Left cardiac atrium (tissue), 4 donors: ENCODE results near the gene DGCR8. TPM values are rescaled to one million over a fixed set of nuclear protein-coding genes. Genes with fewer than 3 reads are reported as not detected.

Experiments
- ATAC-seq, 2 donors: fragments of 200-7000 bp; cut with Tn5 transposase; one replicate each; pipeline ENCODE4 v1.9.1; 2020; ENCODE audit warnings: mild to moderate bottlenecking in 2 of 2, moderate library complexity in 2 of 2
- DNase-seq: peaks from one replicate; pipeline ENCODE4 v3.0.0-alpha.2; 2020
- intact Hi-C, 2 donors: fragments of 100-400 bp; cut with DNase I; formaldehyde crosslinking; loops; one replicate each; pipeline versions ENCODE4 v1.14.1 to v1.15.1; 2022 to 2023
- total RNA-seq, 2 donors: library from RNA; stranded (reverse); fragmentation: NEBNext Ultra II Directional; extraction: Animal tissue kit (Norgen Biotek cat#: 25700); gene quantifications; one replicate each; pipeline ENCODE4 v1.2.1, GENCODE V29; 2021
- donor health status: DM: no; HTN: yes; CAD: no.
- donor health status: DM: no; HTN: yes; CAD: no; lungs with severe emphysema.
- donor health status: DM: yes; HTN: yes; CAD: no.
- donor health status: Dilated cardiomyopathy.

The DGCR8 gene
- total RNA-seq, 2 donors from 2014 or later, result 13.3 to 19.9 TPM

- intact Hi-C loops, result no loop called here
- ATAC-seq, result no peak
- DNase-seq, result no peak
Measured at GRCh38 chr22:20128902-20129746, 49.1 kb downstream of the DGCR8 start.

GRCh38 chr22:20129747-20130014 lies 49.6 kb downstream of the DGCR8 start:
- intact Hi-C loops, result no loop called here
- no peak for DNase-seq
- ATAC-seq, result no peak

GRCh38 chr22:20130319-20130718 lies 50.3 kb downstream of the DGCR8 start:
- ATAC-seq, result no peak
- intact Hi-C loops, result no loop called here
- DNase-seq, result no peak

DNA sequence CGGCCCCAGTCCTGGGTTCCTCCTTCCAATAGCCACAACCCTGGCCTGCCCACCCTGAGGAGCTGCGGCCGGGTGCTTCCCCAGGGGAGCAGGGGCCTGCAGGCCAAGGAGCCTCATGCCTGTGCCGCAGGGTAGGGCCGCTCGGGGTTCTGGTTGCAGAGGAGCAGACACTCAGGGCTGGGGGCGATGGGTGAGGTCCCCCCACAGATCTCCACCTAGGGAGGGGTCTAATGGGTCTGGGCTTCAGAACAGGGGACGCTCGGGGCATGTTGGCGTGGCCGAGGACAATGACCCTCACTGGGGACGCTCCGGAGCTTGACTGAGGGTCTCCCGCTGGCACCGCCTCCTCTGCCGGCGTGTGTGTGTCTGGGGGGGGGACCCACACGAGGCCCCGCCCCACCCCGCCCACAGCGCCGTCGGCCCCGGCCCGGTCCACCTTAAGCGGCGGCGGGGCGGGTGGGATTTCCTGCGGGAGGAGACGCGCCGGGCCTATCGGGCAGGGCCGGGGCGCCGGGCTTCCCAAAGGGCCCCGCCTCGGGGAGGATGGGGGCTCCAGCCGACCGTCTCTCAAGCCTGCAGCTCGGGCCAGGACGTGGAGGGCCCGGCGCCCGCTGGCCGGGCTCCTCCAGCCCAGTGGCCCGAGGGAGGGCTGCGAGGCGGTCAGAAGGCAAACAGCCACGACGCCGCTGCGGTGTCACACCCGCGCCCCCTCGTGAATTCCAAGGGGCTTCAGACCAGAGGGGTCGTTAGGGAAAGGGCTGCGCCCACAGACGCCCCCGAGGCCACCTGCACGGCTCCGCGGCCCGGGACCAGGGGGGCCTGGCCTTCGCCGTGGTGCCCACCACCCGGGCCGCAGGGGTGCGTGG lies 50.9 kb downstream of the DGCR8 start:
- intact Hi-C loops, result no loop called here
- DNase-seq (peak; percentile 93), ATAC-seq (peak; percentile 93)

DNA sequence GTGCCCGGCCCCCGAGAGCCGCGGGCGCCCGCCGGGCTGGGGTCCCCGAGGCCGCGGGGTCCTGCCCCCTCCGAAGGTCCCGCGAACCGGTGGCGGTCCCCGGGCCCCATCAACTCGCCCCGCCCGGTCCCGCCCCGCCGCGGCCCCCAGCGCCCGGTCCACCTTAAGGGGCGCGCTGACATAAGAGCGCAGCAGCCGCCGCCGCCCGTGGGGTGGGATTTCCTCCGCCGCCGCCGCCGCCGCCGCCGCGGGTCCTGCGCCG lies 51.5 kb downstream of the DGCR8 start, which contains the start of gene ZDHHC8:
Gene ZDHHC8 (plus strand): TSS at position 208 of the 262 bp plus-strand sequence. CDS start 144 bp downstream, outside the sequence.
- intact Hi-C loops, result no loop called here

GRCh38 chr22:20131859-20132685 lies 52.0 kb downstream of the DGCR8 start:
- DNase-seq, result peak; percentile 64
- peak; percentile 1 to 5 for ATAC-seq
- intact Hi-C loops, result no loop called here

More for the DNA sequence above, 51.5 kb downstream of the DGCR8 start, which contains the start of gene ZDHHC8:
- ATAC-seq, result peak; percentile 57 to 81
- peak; percentile 58 for DNase-seq

GRCh38 chr22:20132686-20133246 lies 52.7 kb downstream of the DGCR8 start:
- intact Hi-C loops, result no loop called here
- no peak for DNase-seq
- ATAC-seq, result no peak

DNA sequence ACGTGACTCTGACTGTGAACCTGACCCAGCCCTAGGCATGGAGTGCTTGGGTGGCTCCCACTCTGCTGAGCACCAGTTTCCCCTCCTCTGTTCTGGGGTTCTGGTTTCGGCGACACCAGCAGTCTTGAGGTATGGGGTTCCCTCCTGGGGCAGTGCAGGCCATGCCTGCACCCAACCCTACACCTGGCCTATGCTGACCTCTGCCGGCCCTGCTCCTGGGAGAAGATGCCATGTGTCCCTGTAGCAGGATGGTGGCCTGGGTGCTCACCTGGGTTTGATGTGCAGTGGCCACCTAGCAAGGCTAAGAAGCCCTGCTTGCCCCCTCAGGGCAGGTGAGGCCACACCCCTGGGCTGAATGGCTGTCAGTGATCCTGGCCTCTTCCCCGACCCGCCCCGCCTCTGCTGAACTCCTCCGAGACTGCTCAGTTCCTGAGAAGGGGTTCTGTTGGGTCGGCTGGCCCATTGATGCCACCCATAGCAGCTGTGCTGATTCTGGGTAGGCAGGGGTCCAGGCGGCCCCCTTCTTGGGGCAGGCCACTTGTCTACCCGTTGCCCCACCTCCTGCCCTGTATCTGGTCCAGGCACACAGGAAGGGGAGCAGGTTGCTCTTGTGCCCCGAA lies 54.0 kb downstream of the DGCR8 start:
- ATAC-seq (no peak), DNase-seq (no peak)
- intact Hi-C loops, result no loop called here

DNA sequence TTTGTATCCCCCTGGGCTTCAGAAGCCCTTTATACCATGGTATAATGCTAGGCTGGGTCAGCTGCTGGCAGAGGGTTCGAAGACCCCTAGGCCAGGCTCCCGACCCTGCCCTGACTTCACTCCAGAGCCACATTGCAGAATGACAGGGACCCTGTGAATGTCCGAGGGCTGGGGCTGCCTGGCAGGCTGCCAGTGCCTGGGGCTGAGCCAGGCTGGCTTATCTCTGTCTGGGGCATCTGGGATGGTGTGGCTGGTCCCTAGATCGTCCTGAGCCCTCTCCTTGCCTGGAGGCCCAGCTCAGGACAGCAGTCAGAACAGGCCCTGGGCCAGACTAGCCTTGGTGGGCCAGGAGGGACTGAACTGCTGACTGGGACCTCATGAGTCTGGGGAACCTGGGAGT lies 55.2 kb downstream of the DGCR8 start:
- no peak for ATAC-seq
- DNase-seq, result no peak
- intact Hi-C loops, result no loop called here

DNA sequence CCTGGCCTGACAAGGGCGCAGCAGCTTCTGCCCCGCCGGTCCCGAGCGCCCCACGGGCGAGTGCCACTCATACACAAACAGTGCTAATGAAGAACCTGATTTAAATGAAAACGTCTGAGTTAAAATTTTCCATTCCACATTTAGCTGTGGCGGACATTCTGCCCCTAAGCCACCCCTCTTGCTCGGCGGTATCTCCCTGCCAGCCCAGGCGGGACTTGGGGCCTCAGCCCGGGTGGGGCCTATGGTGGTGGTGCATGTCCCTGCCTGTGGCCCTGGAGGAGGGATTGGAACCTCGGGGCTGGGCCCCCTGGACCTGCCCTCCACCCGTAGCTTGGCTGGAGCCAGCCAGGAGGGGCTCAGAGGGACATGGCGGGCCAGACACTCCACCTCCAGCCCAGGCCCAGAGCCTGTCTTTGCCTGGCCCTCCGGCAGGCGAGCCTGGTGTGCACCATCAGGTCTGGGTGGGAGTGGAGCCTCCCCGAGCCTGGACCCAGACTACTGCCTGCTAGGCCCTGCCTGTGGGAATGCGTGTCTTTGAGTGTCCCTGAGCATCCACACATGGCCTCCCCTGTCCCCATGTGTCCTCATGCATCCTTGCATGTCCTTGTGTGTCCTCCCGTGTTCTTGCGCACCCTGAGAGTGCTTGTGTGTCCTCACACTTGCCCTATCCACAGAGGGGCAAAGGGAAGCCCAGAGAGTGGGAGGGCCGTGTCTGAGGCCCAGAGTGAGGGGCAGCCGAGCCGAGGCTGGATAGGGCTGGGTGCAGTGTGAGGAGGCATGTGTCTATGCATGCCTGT lies 56.0 kb downstream of the DGCR8 start:
- intact Hi-C loops, result no loop called here
- ATAC-seq (no peak), DNase-seq (no peak)

- no peak for ATAC-seq
- intact Hi-C loops, result no loop called here
- no peak for DNase-seq
Measured at GRCh38 chr22:20136603-20136873, 56.5 kb downstream of the DGCR8 start.

GRCh38 chr22:20137113-20137512 lies 57.1 kb downstream of the DGCR8 start:
- intact Hi-C loops, result no loop called here
- DNase-seq (no peak), ATAC-seq (no peak)

DNA sequence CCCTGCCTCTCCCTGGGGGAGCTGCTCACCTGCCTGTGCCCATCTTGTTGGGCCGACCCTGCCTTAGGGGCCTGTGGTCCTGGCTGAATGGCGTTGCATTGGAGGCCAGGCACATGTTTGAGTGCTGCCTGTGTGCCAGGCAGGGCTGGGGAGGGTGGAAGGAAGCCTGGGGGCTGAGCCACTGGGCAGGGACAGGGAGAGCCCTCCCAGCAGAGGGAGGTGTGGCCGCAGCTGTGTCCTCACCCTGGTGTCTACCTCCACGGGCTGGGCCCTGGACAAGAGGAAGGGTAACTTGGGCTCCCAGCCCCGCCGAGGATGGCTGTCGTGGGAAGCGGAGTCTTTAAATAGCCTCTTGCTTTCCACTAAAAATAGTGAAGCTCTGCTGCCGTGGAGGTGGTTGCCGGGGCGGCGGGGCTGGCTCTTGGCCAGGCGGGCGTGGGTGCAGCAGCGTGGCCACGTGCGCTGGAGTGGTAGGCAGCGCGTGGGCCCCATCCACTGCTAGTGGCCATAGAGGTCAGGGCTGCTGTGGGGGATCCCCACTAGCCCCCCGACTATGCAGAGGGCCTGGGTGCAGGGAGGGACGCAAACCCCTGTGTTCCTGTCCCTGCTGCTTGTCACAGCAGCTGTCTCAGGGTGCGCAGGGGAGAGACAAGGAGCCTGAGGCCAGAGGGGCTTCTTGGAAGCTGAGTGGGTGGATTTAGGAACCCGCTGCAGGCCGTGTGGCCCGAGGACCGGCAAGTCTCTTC lies 57.8 kb downstream of the DGCR8 start:
- DNase-seq (peak; percentile 60), ATAC-seq (peak; percentile 46 to 61)
- intact Hi-C loops, result no loop called here

DNA sequence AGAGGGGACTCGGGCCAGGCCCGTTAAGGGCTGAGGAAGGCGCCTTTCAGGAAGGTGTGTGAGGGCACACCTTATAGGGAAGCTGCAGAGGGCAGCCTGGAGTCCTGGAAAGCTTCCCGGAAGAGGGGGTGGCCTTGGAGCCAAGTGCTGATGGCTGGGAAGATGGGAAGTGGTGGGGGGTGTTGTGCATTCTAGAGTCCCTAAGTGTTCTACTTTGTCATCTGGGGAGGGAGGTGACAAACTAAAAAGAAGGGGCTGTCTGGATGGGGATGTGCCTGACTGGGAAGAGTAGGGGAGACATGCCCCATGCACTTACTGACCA lies 58.3 kb downstream of the DGCR8 start:
- intact Hi-C loops, result no loop called here
- DNase-seq (no peak), ATAC-seq (peak; percentile 27 to 39)

GRCh38 chr22:20138868-20139267 lies 58.8 kb downstream of the DGCR8 start:
- no peak for DNase-seq
- intact Hi-C loops, result no loop called here
- peak; percentile 3 to 36 for ATAC-seq

DNA sequence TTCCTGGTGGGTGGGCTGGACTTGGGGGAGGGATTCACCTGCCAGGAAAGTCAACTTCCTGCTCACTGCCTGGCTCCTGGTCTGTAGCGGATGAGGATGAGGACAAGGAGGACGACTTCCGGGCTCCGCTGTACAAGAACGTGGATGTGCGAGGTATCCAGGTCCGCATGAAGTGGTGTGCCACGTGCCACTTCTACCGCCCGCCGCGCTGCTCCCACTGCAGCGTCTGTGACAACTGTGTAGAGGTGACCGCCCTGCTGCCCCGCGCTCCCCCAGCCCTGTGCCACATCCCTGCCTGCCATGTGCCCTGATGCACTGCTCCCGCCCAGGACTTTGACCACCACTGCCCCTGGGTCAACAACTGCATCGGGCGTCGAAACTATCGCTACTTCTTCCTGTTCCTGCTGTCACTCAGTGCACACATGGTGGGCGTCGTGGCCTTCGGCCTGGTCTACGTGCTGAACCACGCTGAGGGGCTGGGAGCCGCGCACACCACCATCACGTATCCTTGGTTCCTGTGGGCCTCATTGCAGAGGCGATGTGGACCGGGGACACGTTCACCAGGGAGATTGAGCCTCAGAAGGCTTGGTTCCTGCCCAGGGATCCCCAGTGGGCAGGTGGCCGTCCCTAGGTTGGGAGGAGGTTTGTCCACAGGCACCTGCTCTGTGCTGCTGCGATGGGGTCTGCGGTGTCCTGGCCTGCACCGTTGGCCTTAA lies 59.5 kb downstream of the DGCR8 start:
- ATAC-seq (no peak), DNase-seq (no peak)
- intact Hi-C loops, result no loop called here

DNA sequence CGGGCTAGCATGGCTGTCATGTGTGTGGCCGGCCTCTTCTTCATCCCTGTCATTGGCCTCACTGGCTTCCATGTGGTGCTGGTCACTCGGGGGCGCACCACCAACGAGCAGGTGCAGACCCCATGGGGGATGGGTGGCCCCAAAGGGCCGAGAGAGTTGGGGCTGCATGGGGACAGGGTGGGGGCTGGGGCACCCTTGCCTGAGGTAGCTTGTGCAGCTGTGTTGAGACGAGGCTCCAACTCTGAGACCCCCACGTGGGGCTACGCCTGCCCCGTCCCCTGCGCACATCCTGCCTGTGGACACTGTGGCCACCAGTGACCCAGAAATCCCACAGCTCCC lies 60.0 kb downstream of the DGCR8 start:
- ATAC-seq (no peak), DNase-seq (no peak)
- intact Hi-C loops, result no loop called here
